ENCODE measurements around the gene KRT82.

The KRT82 gene

DNA sequence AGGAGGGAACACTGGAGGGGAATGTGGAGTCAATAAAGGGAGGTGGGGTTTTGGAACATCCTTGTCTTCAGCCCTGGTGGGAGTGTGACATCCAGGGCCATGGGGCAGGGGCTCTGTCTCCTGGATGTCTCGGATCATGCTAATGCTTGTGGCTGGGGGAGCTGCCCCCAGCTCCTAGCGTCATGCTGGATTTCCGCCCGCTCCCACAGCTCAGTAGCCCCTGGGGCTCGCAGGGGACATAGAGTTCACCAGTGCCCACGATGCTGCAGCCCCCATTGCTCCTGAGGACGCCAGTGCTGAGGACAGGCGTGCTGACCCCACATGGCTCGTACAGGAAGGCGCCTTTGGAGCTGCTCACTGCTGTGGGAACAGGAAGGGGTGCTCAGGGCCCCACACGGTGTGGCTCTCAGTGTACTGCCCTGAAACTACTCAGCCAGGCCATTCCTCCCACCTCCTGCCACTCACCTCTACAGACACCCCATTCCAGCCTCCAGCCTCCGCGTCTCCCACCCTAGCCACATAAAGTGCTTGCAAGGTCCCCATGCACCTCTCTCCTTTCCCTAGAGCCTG, 11.2 kb downstream of the KRT82 start:
- Histone ChIP-seq H3K36me3 (ENCODE audit: control insufficient read depth, insufficient read depth, low read length, severe bottlenecking) (no peaks in the 10 kb centered on the region), H3K4me1 (ENCODE audit: control insufficient read depth, insufficient read depth, low read length) (peaks cover 26% of the 10 kb centered on the region), H3K27me3 (replicated peaks; ENCODE audit: control insufficient read depth, insufficient read depth, low read length) (peaks cover 63% of the 10 kb centered on the region), H3K4me3 (ENCODE audit: low read length) (no peak overlapping the region), H3K9ac (ENCODE audit: low read length) (no peak overlapping the region), H3K9me3 (ENCODE audit: control insufficient read depth, low read length) (no peaks in the 10 kb centered on the region)
- DNase-seq (ENCODE audit: low read depth): no peak

DNA sequence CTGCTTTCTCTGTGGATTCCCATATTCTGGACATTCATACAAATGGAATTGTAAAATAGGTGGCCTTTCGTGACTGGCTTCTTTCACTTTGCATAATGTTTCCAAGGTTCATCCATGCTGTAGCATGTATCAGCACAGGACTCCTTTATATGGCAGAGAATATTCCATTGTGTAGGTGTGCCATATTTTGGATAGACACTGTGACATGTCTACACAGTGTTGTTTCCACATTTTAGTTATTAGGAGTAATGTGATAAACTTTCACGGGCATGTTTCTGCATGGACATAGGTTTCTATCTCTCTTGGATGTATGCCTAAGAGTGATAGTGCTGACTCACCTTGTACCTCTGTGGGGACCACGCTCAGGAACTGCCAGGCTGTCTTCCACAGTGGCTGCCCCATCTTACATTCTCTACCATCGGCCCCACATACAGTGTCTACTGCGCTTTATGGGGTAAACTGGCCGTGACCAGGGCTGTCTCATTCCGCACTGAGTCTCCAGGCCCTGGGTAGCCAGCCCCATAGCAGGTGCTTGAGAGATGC, 13.6 kb downstream of the KRT82 start:
- Histone ChIP-seq H3K4me1 (ENCODE audit: control insufficient read depth, insufficient read depth, low read length) (peaks cover 36% of the 10 kb centered on the region), H3K9ac (ENCODE audit: low read length) (no peak overlapping the region), H3K4me3 (ENCODE audit: low read length) (no peak overlapping the region), H3K9me3 (ENCODE audit: control insufficient read depth, low read length) (no peaks in the 10 kb centered on the region), H3K36me3 (ENCODE audit: control insufficient read depth, insufficient read depth, low read length, severe bottlenecking) (no peaks in the 10 kb centered on the region), H3K27me3 (replicated peaks; ENCODE audit: control insufficient read depth, insufficient read depth, low read length) (peaks cover 56% of the 10 kb centered on the region)
- DNase-seq (ENCODE audit: low read depth): no peak

DNA sequence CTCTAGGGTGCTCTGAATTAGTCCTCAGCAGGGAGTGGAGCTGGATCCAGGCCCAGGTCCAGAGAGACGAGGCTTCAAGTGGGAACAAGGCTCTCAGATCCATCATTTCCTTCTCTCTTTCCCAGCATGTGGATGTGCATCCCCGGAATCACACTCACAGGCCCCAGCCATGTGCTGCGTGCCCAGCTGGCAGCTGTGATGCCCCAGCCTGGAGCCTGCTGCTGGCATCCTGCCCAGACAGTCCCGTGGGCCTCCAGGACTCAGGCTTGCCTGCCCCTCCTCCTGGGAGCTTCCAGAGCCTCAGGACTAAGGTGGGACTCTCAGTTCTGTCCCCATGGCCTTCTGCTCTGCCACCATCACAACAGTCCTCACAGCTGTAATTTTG, 14.5 kb downstream of the KRT82 start:
- no peaks in the 10 kb centered on the region for H3K9me3 ChIP-seq (ENCODE audit: control insufficient read depth, low read length)
- peaks cover 55% of the 10 kb centered on the region for H3K27me3 ChIP-seq (replicated peaks; ENCODE audit: control insufficient read depth, insufficient read depth, low read length)
- H3K4me3 ChIP-seq (ENCODE audit: low read length): no peak overlapping the region
- peak; percentile 40 for DNase-seq (ENCODE audit: low read depth)
- no peaks in the 10 kb centered on the region for H3K36me3 ChIP-seq (ENCODE audit: control insufficient read depth, insufficient read depth, low read length, severe bottlenecking)
- peaks cover 36% of the 10 kb centered on the region for H3K4me1 ChIP-seq (ENCODE audit: control insufficient read depth, insufficient read depth, low read length)
- H3K9ac ChIP-seq (ENCODE audit: low read length): no peak overlapping the region

DNA sequence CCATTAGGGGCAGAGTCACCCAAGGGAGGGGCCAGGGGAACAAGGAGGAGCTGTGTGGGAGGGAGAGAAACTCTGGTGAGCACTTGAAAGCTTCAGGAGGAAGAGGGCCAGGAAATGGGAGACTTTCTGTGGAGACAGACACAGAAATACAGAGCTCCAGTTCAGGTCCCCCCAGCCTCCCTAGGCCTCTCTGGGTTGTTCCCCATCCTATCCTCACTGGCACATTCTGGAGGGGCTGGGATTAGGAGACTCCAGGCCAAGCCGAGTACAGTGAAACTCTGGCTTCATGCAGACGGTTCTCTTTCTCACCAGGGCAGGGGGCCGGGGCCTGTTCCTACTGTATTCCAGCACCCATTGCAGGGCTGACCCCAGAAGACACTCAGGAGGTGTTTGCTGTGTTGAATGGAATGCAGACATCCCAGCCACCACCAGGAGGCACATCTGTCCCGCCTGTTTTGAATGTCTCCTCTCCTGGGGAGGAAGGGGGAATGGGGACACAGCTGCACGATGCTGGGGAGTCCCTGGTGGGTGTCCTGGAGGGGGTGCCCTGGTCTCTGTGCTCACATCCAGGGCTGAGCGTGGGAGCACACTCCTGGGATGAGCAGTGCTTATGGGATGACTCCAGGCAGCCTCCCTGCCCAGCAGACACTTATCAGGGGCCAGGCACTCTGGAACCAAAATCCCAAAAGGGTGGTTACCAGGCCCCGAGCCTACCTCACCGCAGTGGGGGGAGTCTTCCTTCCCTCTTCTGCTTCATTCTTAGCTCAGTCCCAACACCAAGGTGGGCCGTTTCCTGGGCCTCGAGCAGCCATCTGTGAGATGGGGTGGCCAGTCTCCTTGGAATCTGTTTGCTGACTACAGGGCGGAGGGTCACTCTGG, 15.2 kb downstream of the KRT82 start:
- no peak overlapping the region for H3K4me3 ChIP-seq (ENCODE audit: low read length)
- H3K4me1 ChIP-seq (ENCODE audit: control insufficient read depth, insufficient read depth, low read length): peaks cover 29% of the 10 kb centered on the region
- no peaks in the 10 kb centered on the region for H3K36me3 ChIP-seq (ENCODE audit: control insufficient read depth, insufficient read depth, low read length, severe bottlenecking)
- peaks cover 50% of the 10 kb centered on the region for H3K27me3 ChIP-seq (replicated peaks; ENCODE audit: control insufficient read depth, insufficient read depth, low read length)
- H3K9ac ChIP-seq (ENCODE audit: low read length): no peak overlapping the region
- DNase-seq (ENCODE audit: low read depth): peak; percentile 32
- no peaks in the 10 kb centered on the region for H3K9me3 ChIP-seq (ENCODE audit: control insufficient read depth, low read length)

DNA sequence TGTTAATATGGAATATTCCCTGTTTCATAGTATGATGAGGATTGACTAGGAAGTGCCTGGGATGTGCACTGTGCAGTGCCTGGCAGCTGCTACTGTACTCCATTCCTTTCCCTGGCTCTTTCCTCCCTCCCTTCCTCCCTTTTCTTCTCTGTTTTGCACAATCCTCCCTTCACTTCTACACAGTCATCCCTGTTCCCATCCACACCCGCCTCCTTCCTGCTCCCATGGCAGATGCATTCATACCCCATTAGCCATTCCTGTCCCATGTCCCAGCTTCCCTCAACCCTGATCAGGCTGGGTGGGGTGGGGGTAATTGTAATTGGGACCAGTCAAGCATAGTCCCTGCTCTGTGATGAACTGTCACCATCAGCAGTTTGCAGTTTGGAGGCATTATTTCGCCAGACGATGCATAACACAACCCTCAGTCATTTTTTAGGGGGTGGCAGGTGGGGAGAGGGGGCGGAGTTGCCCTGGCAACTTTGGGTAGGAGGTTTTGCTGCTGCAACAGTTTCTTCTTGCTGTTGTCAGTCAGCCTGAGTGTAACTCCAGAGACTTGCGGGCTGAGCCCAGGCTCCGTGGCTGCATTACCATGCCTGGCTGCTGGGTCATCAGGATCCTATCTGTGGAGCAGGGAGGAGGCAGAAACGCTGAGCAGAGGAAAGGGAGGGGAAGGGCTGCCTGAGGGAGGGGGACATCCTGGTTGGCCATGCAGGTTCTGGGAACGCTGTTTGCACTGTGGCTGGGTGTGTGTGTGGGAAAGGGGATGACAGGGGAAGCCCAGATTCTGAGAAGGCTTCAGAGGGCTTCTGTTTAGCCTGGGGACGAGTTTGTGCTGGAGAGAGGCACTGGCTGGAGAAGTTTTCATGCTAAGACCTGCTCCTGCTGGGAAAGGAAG, 16.6 kb downstream of the KRT82 start:
- no peak overlapping the region for H3K4me3 ChIP-seq (ENCODE audit: low read length)
- peak; percentile 32 for DNase-seq (ENCODE audit: low read depth)
- no peaks in the 10 kb centered on the region for H3K36me3 ChIP-seq (ENCODE audit: control insufficient read depth, insufficient read depth, low read length, severe bottlenecking)
- peaks cover 42% of the 10 kb centered on the region for H3K27me3 ChIP-seq (replicated peaks; ENCODE audit: control insufficient read depth, insufficient read depth, low read length)
- H3K4me1 ChIP-seq (ENCODE audit: control insufficient read depth, insufficient read depth, low read length): peaks cover 29% of the 10 kb centered on the region
- H3K9me3 ChIP-seq (ENCODE audit: control insufficient read depth, low read length): no peaks in the 10 kb centered on the region
- peak overlapping the region; percentile 40 for H3K9ac ChIP-seq (ENCODE audit: low read length)

DNA sequence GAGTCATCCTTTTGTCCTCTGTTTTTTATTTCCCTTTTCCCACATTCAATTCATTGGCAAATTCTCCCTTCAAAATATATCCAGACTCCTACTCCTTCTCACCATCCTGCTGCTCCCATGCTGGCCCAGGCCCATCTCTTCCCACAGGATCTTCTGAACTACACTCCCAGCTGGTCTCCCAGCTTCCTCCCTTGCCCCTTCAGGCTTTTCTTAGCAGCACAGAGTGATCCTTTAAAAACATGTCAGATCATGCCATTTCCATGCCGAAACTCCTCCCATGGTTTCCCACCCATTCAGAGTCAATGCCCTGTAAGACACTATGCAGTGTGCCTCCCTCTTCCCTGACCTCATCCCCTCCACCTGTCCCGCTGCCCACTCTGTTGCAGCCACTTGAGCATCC, 18.3 kb downstream of the KRT82 start:
- peaks cover 45% of the 10 kb centered on the region for H3K27me3 ChIP-seq (replicated peaks; ENCODE audit: control insufficient read depth, insufficient read depth, low read length)
- H3K4me1 ChIP-seq (ENCODE audit: control insufficient read depth, insufficient read depth, low read length): peaks cover 29% of the 10 kb centered on the region
- no peak for DNase-seq (ENCODE audit: low read depth)
- H3K9ac ChIP-seq (ENCODE audit: low read length): no peak overlapping the region
- no peaks in the 10 kb centered on the region for H3K36me3 ChIP-seq (ENCODE audit: control insufficient read depth, insufficient read depth, low read length, severe bottlenecking)
- no peaks in the 10 kb centered on the region for H3K9me3 ChIP-seq (ENCODE audit: control insufficient read depth, low read length)
- H3K4me3 ChIP-seq (ENCODE audit: low read length): no peak overlapping the region

DNA sequence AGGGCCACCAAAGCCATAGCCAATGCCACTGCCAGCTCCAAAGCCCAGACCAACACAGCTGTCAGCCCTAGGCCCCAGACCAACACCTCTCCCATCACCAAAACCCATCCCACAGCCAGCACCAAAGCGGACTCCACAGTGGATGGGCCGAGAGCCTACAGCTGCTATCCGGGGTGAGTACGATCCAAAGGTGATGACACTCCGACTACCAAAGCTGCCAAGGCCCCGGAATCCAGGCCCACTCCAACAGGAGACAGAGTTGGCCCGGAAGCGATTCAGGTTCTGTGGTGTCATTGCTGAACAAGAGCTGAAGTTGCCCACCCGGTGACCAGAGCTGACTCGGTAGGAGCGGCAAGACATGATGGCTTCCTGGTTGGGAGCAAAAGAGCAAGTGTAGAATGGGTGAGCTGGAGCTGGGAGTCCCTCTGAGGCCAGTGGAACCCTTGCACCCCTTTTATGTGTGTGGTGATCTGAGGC, 20.9 kb downstream of the KRT82 start, which contains the start of gene KRT84:
TSS of gene KRT84 (minus strand) at position 427 of the 477 bp plus-strand sequence. CDS start at position 360, 67 bp downstream.
- DNase-seq (ENCODE audit: low read depth): no peak
- Histone ChIP-seq H3K9me3 (ENCODE audit: control insufficient read depth, low read length) (no peaks in the 10 kb centered on the region), H3K9ac (ENCODE audit: low read length) (no peak within 1 kb of the TSS), H3K27me3 (replicated peaks; ENCODE audit: control insufficient read depth, insufficient read depth, low read length) (peaks cover 63% of the 10 kb centered on the region), H3K4me3 (ENCODE audit: low read length) (no peak within 1 kb of the TSS), H3K4me1 (ENCODE audit: control insufficient read depth, insufficient read depth, low read length) (peaks cover 13% of the 10 kb centered on the region), H3K36me3 (ENCODE audit: control insufficient read depth, insufficient read depth, low read length, severe bottlenecking) (no peaks in the 10 kb centered on the region)

DNA sequence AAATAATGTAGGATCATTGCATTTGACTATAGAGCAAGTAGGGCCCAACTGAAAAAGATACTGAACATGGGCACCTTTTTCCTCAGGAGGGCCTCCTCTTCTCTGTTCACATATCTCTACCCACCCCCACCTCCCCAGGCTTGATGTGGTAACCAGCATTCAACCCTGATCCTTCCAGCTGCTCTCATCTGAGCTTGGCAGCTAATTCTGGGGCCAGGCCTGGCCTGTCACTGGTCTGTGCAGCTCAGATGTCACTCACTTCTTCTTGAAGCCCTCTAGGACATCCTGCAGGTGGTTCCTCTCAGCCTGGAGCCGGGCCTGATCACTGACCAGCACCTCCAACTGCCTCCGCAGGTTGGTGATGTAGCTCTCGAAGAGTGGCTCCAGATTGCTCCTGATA, 22.8 kb downstream of the KRT82 start:
- H3K4me1 ChIP-seq (ENCODE audit: control insufficient read depth, insufficient read depth, low read length): no peaks in the 10 kb centered on the region
- H3K36me3 ChIP-seq (ENCODE audit: control insufficient read depth, insufficient read depth, low read length, severe bottlenecking): no peaks in the 10 kb centered on the region
- no peak overlapping the region for H3K9ac ChIP-seq (ENCODE audit: low read length)
- no peaks in the 10 kb centered on the region for H3K9me3 ChIP-seq (ENCODE audit: control insufficient read depth, low read length)
- no peak overlapping the region for H3K4me3 ChIP-seq (ENCODE audit: low read length)
- H3K27me3 ChIP-seq (replicated peaks; ENCODE audit: control insufficient read depth, insufficient read depth, low read length): peaks cover 66% of the 10 kb centered on the region
- DNase-seq (ENCODE audit: low read depth): no peak

DNA sequence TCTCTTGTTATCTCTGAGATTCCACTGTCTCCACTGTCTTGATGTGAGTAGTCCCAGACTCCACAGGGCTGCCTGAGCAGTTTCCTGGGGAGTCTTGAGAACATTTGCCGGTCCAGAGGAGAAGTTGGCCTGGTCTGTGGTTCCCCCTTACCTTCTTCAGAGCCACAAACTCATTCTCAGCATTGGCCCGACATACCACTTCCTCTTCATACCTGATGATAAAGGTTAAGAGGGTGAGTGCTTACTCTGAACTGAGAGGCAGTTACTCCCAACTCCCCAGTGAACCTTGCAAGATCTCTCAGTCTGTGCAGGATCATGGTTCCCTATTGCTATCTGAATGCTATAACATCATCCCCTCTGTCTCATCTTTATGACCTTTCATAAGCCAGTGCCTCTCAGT, 23.3 kb downstream of the KRT82 start:
- Histone ChIP-seq H3K4me3 (ENCODE audit: low read length) (no peak overlapping the region), H3K4me1 (ENCODE audit: control insufficient read depth, insufficient read depth, low read length) (no peaks in the 10 kb centered on the region), H3K9ac (ENCODE audit: low read length) (no peak overlapping the region), H3K36me3 (ENCODE audit: control insufficient read depth, insufficient read depth, low read length, severe bottlenecking) (no peaks in the 10 kb centered on the region), H3K27me3 (replicated peaks; ENCODE audit: control insufficient read depth, insufficient read depth, low read length) (peaks cover 63% of the 10 kb centered on the region), H3K9me3 (ENCODE audit: control insufficient read depth, low read length) (no peaks in the 10 kb centered on the region)
- no peak for DNase-seq (ENCODE audit: low read depth)

DNA sequence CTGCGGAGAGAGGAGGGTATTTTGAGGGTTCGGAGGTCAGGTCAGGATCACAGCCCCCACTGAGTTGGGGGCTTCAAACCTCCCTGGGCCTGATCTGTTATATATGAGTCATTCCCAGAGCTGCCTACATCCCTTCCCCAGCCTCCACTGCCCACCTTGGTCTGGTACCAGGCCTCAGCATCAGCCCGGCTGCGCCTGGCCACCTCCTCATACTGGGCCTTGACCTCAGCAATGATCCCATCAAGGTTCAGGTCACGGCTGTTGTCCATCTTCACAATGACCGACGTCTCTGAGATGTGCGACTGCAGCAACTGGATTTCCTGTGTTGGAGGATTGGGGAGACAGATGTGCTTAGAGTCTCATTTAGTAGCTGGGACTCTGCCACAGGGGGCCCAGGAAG, 24.9 kb downstream of the KRT82 start:
- H3K27me3 ChIP-seq (replicated peaks; ENCODE audit: control insufficient read depth, insufficient read depth, low read length): peaks cover 68% of the 10 kb centered on the region
- no peak overlapping the region for H3K4me3 ChIP-seq (ENCODE audit: low read length)
- no peak for DNase-seq (ENCODE audit: low read depth)
- no peaks in the 10 kb centered on the region for H3K36me3 ChIP-seq (ENCODE audit: control insufficient read depth, insufficient read depth, low read length, severe bottlenecking)
- H3K9ac ChIP-seq (ENCODE audit: low read length): no peak overlapping the region
- H3K4me1 ChIP-seq (ENCODE audit: control insufficient read depth, insufficient read depth, low read length): no peaks in the 10 kb centered on the region
- no peaks in the 10 kb centered on the region for H3K9me3 ChIP-seq (ENCODE audit: control insufficient read depth, low read length)

DNA sequence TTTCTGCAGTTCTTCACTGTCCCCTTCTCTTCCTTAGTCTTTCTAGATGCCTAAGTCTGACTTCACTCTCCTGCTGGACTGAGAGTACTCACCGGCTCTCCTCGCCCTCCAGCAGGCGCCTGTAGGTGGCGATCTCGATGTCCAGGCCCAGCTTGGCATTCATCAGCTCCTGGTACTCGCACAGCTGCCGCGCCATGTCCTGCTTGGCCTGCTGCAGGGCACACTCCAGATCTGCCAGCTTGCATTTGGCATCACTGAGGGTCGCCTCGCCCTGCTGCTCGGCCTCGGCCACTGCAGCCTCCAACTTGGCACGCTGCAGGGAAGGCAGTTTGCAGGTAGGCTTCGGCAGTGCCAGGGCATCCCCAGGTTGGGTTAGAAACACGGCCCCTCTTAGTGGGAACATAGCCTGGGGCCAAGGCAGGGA, 25.9 kb downstream of the KRT82 start:
- H3K9ac ChIP-seq (ENCODE audit: low read length): no peak overlapping the region
- peak; percentile 46 for DNase-seq (ENCODE audit: low read depth)
- H3K27me3 ChIP-seq (replicated peaks; ENCODE audit: control insufficient read depth, insufficient read depth, low read length): peaks cover 73% of the 10 kb centered on the region
- H3K4me3 ChIP-seq (ENCODE audit: low read length): no peak overlapping the region
- H3K4me1 ChIP-seq (ENCODE audit: control insufficient read depth, insufficient read depth, low read length): no peaks in the 10 kb centered on the region
- H3K9me3 ChIP-seq (ENCODE audit: control insufficient read depth, low read length): no peaks in the 10 kb centered on the region
- H3K36me3 ChIP-seq (ENCODE audit: control insufficient read depth, insufficient read depth, low read length, severe bottlenecking): no peaks in the 10 kb centered on the region

Measured in adipocyte (in vitro differentiated cells).